Gastroesophageal sphincter (tissue), 4 donors: ENCODE results near the gene CDH11. TPM values are rescaled to one million over a fixed set of nuclear protein-coding genes. Genes with fewer than 3 reads are reported as not detected.
A peak's percentile ranks its signal among the peaks of the same experiment; 100 is the strongest.

Source experiments
- ATAC-seq: fragments of 150-250 bp; one replicate; pipeline ENCODE4 v1.9.1; 2016; ENCODE audit warnings: mild to moderate bottlenecking, moderate library complexity
- H3K27ac ChIP-seq, 4 donors: fragments of 200-600 bp; sonication (generic) in 3 of 4; 1 replicate in 3 of 4; 2 replicates in 1 of 4; pipeline ENCODE4 v1.5.1; 2016 to 2019
- H3K27me3 ChIP-seq: fragments of 200-600 bp; sonication (generic); one replicate; pipeline ENCODE4 v1.5.1; 2019
- H3K36me3 ChIP-seq, 2 donors: fragments of 200-600 bp; sonication (generic); one replicate each; pipeline ENCODE4 v1.5.1; 2019; ENCODE audit warnings: control low read depth in 1 of 2
- H3K4me1 ChIP-seq, 3 donors: fragments of 200-600 bp; sonication (generic); 1 replicate in 2 of 3; 2 replicates in 1 of 3; pipeline ENCODE4 v1.5.1; 2016 to 2019; ENCODE audit warnings: control low read depth in 2 of 3
- H3K4me3 ChIP-seq, 2 donors: fragments of 200-600 bp; sonication (generic); one replicate each; pipeline ENCODE4 v1.5.1; 2019; ENCODE audit warnings: mild to moderate bottlenecking in 1 of 2, moderate library complexity in 1 of 2
- H3K9me3 ChIP-seq, 3 donors: fragments of 200-600 bp; sonication (generic); one replicate each; pipeline ENCODE4 v1.5.1; 2017 to 2019; ENCODE audit warnings: control low read depth in 2 of 3
- EP300 ChIP-seq: sonication (generic); formaldehyde crosslinking; IDR thresholded peaks from one replicate; pipeline ENCODE4 v1.6.1; 2017; ENCODE audit warnings: antibody characterized with exemption, mild to moderate bottlenecking
- POLR2A ChIP-seq, 2 donors: fragments of 450-650 bp; IDR thresholded peaks; one replicate each; pipeline ENCODE4 v1.6.1; 2017; ENCODE audit warnings: antibody characterized with exemption in 2 of 2, mild to moderate bottlenecking in 2 of 2, moderate library complexity in 1 of 2
- POLR2AphosphoS5 ChIP-seq: sonication (generic); formaldehyde crosslinking; IDR thresholded peaks from one replicate; pipeline ENCODE4 v1.6.1; 2017; ENCODE audit warnings: antibody characterized with exemption
- WGBS, 2 donors: methylation state at CpG; one replicate each; pipeline ENCODE4 v1.1.5; 2018; ENCODE audit warnings: low coverage in 1 of 2; 5-methylcytosine and 5-hydroxymethylcytosine counted together
- total RNA-seq, 4 donors: library from RNA; depleted of rRNA; stranded (reverse); fragments of >200 nt; gene quantifications; one replicate each; pipeline ENCODE4 v1.1.0, GENCODE V29; 2016
- TF ChIP-seq, protein P1 (sequence below), 4 experiments: fragments of 200-600 bp in 2 of 4; fragments of 450-650 bp in 2 of 4; sonication (generic) in 1 of 4; IDR thresholded peaks; one replicate each; pipeline ENCODE4 v1.5.1; 2017 to 2019; ENCODE audit warnings: antibody characterized with exemption in 4 of 4, mild to moderate bottlenecking in 2 of 4, moderate library complexity in 2 of 4

The CDH11 gene
- total RNA-seq, 4 donors from 2014 or later, result 37.4 to 78.9 (median 62.8) TPM

GRCh38 chr16:64910356-64910755, 211.5 kb downstream of the CDH11 start:
- no peaks in the 10 kb centered on the region for H3K27me3 ChIP-seq
- no peak overlapping the region for H3K4me3 ChIP-seq
- no peaks in the 10 kb centered on the region for H3K4me1 ChIP-seq
- 16 to 35% methylated on average over 5 to 6 of the region's 6 CpGs for WGBS, 2 donors
- H3K36me3 ChIP-seq, result no peaks in the 10 kb centered on the region
- peak; percentile 57 for ATAC-seq
- TF ChIP-seq, protein P1, sequence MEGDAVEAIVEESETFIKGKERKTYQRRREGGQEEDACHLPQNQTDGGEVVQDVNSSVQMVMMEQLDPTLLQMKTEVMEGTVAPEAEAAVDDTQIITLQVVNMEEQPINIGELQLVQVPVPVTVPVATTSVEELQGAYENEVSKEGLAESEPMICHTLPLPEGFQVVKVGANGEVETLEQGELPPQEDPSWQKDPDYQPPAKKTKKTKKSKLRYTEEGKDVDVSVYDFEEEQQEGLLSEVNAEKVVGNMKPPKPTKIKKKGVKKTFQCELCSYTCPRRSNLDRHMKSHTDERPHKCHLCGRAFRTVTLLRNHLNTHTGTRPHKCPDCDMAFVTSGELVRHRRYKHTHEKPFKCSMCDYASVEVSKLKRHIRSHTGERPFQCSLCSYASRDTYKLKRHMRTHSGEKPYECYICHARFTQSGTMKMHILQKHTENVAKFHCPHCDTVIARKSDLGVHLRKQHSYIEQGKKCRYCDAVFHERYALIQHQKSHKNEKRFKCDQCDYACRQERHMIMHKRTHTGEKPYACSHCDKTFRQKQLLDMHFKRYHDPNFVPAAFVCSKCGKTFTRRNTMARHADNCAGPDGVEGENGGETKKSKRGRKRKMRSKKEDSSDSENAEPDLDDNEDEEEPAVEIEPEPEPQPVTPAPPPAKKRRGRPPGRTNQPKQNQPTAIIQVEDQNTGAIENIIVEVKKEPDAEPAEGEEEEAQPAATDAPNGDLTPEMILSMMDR (IDR thresholded peaks at IDR 0.05), result no peak
- TF ChIP-seq POLR2AphosphoS5, result no peak
- no peak for TF ChIP-seq POLR2A (IDR thresholded peaks at IDR 0.05)
- no peak for TF ChIP-seq EP300
- no peaks in the 10 kb centered on the region for H3K9me3 ChIP-seq
- H3K27ac ChIP-seq, result no peak overlapping the region

GRCh38 chr16:64907844-64908243, 214.0 kb downstream of the CDH11 start:
- no peaks in the 10 kb centered on the region for H3K9me3 ChIP-seq
- H3K4me3 ChIP-seq, result no peak overlapping the region
- no peak overlapping the region for H3K27ac ChIP-seq
- ATAC-seq, result no peak
- TF ChIP-seq POLR2AphosphoS5 (no peak), EP300 (no peak), POLR2A (IDR thresholded peaks at IDR 0.05) (no peak)
- TF ChIP-seq, protein P1 (IDR thresholded peaks at IDR 0.05), result no peak
- H3K36me3 ChIP-seq, result no peaks in the 10 kb centered on the region
- H3K4me1 ChIP-seq, result no peaks in the 10 kb centered on the region
- 45 to 82% methylated on average over 3 to 4 of the region's 5 CpGs for WGBS, 2 donors
- H3K27me3 ChIP-seq, result no peaks in the 10 kb centered on the region

DNA sequence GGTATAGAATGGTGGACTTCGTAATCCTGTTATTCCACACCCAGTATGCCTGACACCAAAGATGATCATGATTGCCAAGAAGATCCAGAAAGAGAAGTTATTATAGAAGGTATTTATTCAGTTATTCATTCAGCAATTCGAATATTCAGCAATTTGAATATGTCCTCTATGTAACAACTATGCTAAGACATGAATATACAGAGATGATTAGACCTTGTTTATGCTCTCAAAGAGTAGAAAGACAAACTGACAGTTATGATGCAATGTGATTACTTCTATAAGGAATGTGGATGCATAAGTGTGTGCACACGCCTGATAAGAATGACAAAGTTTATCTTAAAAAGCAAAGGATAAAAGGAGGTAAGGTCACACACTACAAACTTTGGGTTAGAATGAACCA, 218.1 kb downstream of the CDH11 start:
- H3K4me1 ChIP-seq, result no peaks in the 10 kb centered on the region
- no peaks in the 10 kb centered on the region for H3K9me3 ChIP-seq
- no peaks in the 10 kb centered on the region for H3K36me3 ChIP-seq
- no peaks in the 10 kb centered on the region for H3K27me3 ChIP-seq
- no peak for ATAC-seq
- no peak overlapping the region for H3K27ac ChIP-seq
- WGBS, 2 donors, result 81 to 86% methylated on average over 3 of the region's 3 CpGs
- no peak for TF ChIP-seq POLR2AphosphoS5
- no peak for TF ChIP-seq EP300
- TF ChIP-seq, protein P1 (IDR thresholded peaks at IDR 0.05), result no peak
- no peak for TF ChIP-seq POLR2A (IDR thresholded peaks at IDR 0.05)
- no peak overlapping the region for H3K4me3 ChIP-seq

GRCh38 chr16:64900517-64900916, 221.3 kb downstream of the CDH11 start:
- no peak for TF ChIP-seq POLR2AphosphoS5
- TF ChIP-seq, protein P1 (IDR thresholded peaks at IDR 0.05), result no peak
- H3K36me3 ChIP-seq, result no peaks in the 10 kb centered on the region
- no peak overlapping the region for H3K4me3 ChIP-seq
- 63% methylated on average over 2 of the region's 2 CpGs; no CpG with 5 or more reads in 1 of the 2 donors for WGBS, 2 donors
- H3K9me3 ChIP-seq, result no peaks in the 10 kb centered on the region
- ATAC-seq, result no peak
- no peaks in the 10 kb centered on the region for H3K27me3 ChIP-seq
- H3K4me1 ChIP-seq, result no peaks in the 10 kb centered on the region
- no peak overlapping the region for H3K27ac ChIP-seq

GRCh38 chr16:64900019-64900418, 221.8 kb downstream of the CDH11 start:
- H3K4me3 ChIP-seq, result no peak overlapping the region
- no peak for ATAC-seq
- no peak for TF ChIP-seq POLR2AphosphoS5
- TF ChIP-seq EP300, result no peak
- TF ChIP-seq, protein P1 (IDR thresholded peaks at IDR 0.05), result no peak
- TF ChIP-seq POLR2A (IDR thresholded peaks at IDR 0.05), result no peak
- H3K27me3 ChIP-seq, result no peaks in the 10 kb centered on the region
- no peaks in the 10 kb centered on the region for H3K4me1 ChIP-seq
- H3K27ac ChIP-seq, result no peak overlapping the region
- 43 to 50% methylated on average over 2 of the region's 2 CpGs for WGBS, 2 donors
- H3K36me3 ChIP-seq, result no peaks in the 10 kb centered on the region
- H3K9me3 ChIP-seq, result no peaks in the 10 kb centered on the region
